Hematopoietic multipotent progenitor cell treated with erythropoietin and hydrocortisone succinate and interleukin-3 and kit ligand, for 8 days (in vitro differentiated cells): ENCODE results near the gene TM9SF3.
"Not testable (repeated sequence)": the region's sequence is repeated elsewhere in the genome, so short reads cannot be mapped to it uniquely, and the experiment has no call there.

Source experiments
- DNase-seq: peaks from one replicate; pipeline ENCODE4 v3.0.0-alpha.2; 2015

Gene TM9SF3

GRCh38 chr10:96596422-96597407, 9.9 kb upstream of the TM9SF3 start:
- DNase-seq = no peak

- no peak for DNase-seq
Observed at GRCh38 chr10:96595741-96596140, 8.9 kb upstream of the TM9SF3 start.

DNA sequence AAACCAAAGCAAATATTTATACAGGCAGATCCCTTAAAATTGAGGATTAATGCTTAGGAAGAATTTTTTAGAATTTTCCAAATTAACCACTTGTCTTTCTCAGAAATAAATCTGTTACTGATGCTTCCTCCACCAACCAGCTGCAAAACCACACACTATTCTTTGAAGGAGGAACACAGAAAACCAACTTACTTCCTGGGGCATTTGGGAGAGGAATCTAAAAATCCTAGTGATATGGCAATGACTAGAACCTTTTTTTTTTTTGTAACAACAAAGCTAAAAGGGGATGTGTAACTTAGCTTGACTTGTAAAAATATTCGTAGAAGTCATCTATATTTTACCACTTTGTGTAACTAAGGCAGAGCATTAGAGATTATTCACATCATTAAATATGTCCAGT, 5.1 kb upstream of the TM9SF3 start:
- DNase-seq = no peak

GRCh38 chr10:96588616-96589419, 2.0 kb upstream of the TM9SF3 start:
- DNase-seq = no peak

DNA sequence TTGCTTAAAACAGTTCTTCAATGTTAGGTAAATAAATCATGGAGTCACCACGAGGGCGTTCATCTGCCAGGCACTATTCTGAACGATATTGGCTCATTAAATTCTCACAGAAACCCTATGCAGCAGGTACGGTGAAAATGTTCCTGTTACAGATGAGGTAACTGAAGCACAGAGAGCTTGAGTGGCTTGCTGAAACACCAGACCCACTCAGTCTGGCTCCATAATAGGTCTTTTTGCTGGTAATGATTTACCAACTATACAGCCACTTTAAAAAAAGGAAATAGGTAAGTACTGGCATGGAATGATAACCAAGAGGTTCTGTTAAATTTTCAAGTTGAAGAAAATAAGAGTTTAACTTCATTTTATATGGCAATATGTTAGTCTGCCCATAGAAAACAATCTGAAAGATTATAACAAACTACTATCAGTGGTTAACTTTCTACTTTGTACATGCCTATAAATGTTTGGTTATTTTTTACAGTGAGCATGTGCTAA, 1.3 kb upstream of the TM9SF3 start:
- DNase-seq = peak; percentile 24

DNA sequence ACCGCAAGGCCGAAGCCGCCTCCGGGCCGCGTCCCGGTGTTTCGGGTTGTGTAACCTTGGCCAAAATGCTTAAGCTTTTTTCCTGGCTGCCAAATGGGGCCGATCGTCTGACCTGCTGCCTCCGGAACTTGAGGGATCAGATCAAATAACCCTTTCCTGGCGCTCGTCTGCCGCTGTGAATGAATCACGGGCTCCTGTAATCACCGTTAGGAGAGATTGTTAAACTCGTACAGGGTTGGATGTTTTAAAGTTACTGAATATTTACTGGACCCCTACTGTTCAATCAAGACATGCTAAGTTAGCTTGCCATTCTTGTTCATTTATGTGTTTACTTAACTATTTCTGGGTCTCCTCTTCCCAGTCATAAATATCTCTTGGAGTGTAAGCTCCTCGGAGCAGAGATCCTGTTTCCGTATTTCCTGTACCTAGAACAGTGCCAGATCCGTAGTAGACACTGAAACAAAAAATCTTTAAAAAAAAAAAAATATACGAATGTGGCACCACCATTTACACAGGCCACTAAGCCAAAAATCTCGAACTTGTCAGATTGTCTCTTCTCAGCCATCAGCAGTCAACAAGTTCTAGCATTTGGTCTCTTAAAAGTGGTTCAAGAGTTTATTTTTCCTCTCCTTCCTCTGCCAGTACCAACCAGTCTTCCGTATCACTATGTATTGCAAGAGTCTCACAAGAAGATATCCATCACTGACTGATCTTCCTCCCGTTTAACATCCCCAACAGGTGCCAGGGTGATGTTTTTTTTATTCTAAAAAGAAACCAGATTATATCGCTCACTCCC, 650 bp upstream of the TM9SF3 start:
- DNase-seq = peak; percentile 61

- peak; percentile 69 for DNase-seq
Observed at GRCh38 chr10:96585736-96586418, 935 bp downstream of the TM9SF3 start.

DNA sequence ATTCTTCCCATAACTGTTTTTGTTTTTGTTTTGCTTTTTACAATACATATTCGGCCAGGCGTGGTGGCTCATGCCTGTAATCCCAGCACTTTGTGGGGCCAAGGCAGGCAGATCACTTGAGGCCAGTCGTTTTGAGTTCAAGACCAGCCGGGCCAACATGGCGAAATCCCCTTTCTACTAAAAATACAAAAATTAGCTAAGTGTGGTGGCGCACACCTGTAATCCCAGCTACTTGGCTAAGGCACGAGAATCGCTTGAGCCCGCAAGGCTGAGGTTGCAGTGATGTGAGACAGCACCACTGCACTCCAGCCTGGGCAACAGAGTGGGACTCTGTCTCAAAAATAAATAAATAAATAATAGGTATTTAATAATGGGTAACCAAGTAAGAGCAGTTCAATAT, 2.3 kb downstream of the TM9SF3 start:
- DNase-seq = no peak

- DNase-seq = no peak
Observed at GRCh38 chr10:96584035-96584434, 2.8 kb downstream of the TM9SF3 start.

DNA sequence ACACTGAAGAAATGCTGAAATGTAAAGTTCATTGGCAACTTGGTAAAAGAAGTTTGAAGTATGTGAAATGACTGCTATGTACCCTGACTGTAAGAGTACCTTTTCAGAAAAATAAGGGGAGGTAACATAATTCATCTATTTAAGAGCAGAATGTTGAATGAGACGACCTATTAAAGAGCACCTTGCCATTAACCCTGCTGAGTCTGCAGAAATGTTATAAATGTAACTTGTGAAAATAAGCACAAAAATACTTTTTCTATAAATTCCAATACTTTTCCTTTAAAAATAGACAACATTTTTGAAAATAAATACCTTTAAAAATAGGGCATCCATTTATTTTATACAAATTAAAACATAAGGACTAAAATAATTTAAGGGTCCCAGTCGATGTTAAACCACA, 7.7 kb downstream of the TM9SF3 start:
- DNase-seq = no peak

DNA sequence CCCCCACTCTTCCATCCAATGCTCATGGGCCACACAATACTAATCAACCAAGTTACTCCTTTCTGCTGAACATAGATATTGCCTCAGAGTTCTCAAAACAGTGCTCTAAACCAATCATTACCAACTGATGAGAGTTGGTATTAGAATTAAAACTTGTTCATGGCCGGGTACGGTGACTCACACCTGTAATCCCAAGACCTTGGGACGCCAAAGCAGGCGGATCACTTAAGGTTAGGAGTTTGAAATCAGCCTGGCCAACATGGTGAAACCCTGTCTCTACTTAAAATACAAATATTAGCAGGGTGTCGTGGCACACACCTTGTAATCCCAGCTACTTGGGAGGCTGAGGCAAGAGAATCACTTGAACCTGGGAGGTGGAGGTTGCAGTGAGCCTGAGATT, 8.2 kb downstream of the TM9SF3 start:
- DNase-seq = no peak

DNA sequence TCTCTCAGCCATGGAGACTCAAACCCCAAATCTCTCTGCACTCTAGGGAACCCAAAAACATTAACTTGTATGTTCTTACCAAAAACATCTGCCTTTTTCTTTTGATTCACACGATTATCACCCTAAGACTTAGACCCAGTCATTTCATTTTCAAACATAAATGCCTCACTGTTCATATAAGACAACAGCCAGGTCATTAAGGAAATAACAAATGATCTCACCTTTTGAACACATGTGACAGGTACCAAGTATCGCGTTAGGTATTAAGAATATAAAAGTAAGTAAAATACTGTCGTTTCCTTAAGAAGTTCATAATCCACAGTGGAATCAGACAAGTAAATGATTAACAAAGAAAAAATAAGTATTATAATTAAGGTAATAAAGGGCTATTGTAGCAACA, 8.8 kb downstream of the TM9SF3 start:
- no peak for DNase-seq

DNA sequence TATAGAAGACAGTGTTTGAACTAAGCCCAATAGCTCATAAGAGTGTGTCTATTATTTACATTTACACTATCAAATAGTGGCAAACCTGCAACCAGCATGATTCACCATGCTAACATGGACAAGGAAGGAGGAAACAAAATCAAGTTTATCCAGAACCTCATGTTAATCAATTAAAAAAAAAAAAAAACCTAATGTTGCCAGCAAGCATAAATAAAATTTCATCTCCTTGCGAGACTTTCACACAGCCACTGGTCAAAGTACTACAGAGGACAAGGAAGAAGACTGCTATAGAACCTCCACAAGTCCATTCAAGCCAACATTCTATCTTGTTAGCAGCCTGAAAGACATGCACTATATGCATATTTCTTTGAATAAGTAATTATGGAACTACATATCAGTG, 9.7 kb downstream of the TM9SF3 start:
- DNase-seq = no peak

- no peak for DNase-seq
Observed at GRCh38 chr10:96576277-96576980, 10.4 kb downstream of the TM9SF3 start.

GRCh38 chr10:96574564-96574963, 12.2 kb downstream of the TM9SF3 start:
- DNase-seq = not testable (repeated sequence)

- DNase-seq = no peak
Observed at GRCh38 chr10:96573036-96573435, 13.8 kb downstream of the TM9SF3 start.

DNA sequence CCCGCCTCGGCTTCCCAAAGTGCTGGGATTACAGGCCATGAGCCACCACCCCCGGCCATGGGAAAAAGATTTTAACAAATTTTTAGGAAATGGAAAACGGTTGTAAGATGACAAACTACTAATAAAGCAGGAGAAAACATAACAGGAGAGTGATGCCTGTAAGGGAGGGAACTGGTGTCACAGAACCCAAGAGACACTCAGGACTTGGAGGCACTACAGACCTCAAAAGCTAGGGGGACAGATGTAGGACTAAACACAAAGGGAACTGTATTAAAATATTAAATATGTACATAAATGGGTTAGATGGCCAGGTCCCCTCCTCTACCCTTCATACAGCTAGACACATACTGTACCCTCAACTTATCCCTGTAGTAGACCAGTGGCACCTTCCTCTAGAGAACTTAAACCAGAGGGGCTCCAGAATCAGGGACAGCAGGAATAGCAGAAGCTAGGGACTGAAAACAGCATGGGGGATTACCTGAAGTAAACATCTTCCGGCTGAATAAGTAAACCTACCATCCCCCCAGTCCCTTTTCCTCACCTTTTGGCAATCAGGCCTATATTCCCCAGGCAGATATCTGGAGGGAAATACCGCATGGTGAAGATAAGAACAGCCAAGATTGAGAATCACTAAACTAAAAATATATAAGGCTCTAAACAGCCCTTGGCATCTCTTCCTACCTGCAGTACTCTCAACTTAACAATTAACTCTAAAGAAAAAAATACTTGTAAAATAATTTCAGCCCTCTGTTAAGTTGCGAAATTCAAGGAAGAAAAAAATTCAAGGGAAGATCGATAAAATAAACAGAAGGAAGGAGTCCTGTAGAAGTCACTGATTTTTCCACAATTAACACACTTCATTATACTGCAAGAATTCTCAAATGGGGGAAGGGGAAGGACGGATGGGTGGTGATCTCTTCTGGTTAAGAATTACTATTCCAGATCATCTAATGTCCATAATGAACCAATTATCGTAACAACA, 15.5 kb downstream of the TM9SF3 start:
- DNase-seq = no peak

DNA sequence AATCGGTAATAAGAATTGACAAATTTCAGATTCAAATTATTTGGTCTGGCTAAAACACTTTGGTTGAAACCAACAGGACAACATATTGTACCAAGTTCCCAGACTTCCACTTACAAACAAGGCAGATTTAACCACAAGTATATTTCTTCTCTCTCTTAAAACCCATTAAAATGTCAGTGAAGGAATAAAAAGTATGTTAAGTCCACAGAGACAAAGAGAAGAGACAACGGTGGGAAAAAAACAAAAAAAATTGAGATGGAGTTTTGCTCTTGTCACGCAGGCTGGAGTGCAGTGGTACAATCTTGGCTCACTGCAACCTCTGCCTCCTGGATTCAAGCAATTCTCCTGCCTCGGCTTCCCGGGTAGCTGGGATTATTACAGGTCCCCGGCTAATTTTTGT, 16.3 kb downstream of the TM9SF3 start:
- no peak for DNase-seq

GRCh38 chr10:96568402-96568801, 18.4 kb downstream of the TM9SF3 start:
- no peak for DNase-seq

- DNase-seq = no peak
Observed at GRCh38 chr10:96565774-96566173, 21.0 kb downstream of the TM9SF3 start.
